Measurements from ENCODE around the gene TBL1XR1.
A peak's percentile ranks its signal among the peaks of the same experiment; 100 is the strongest.

The TBL1XR1 gene

DNA sequence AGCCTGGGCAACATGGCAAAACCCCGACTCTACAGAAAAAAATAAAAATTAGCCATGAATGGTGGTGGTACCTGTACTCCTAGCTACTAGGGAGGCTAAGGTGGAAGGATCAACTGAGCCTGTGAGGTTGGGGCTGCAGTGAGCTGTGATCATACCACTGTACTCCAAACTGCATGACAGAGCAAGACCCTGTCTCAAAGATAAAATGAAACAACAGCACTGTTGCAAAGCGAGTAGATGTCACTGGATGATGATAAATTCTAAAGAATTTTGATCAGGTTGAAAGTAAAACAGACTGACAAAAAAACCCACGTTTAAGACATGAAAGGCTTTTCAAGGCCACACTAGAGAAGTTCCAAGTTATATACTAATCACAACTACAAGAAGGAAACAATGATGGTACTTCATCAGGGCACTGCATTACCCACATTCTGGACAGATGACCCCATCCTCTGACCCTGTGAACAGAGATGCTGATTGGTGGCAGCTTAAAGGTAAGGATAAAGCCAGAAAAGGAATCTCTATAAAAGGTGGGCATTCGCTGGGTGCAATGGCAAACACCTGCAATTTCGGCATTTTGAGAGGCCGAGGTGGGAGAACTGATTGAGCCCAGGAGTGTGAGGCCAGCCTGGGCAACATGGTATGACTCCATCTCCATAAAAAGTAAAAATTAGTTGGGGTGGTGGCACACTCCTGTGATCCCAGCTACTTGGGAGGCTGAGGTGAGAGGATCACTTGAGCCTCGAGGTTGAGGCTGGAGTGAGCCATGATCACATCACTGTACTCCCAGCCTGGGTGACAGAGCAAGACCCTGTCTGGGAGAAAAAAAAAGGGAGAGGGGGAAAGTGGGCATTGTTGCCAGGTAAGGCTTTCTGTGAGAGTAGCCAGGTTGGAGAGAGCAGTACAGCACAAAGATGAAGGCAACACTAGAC lies 59.2 kb downstream of the TBL1XR1 start:
- H3F3A ChIP-seq (ENCODE audit: insufficient read depth), result peaks cover 59% of the 10 kb centered on the region
- no peaks in the 10 kb centered on the region for H3K9me3 ChIP-seq (ENCODE audit: insufficient read depth, low read length)
- peak overlapping the region; percentile 94; the same call in 1 of the 2 replicates for H3K27ac ChIP-seq (ENCODE audit: low read depth, low read length)
- peaks cover 16% of the 10 kb centered on the region for H4K20me1 ChIP-seq (ENCODE audit: low read depth, low read length)
- no peaks in the 10 kb centered on the region for H3K27me3 ChIP-seq (ENCODE audit: low read length)
- H2AFZ ChIP-seq (ENCODE audit: low read depth, low read length, severe bottlenecking), result no peak overlapping the region
- H3K4me2 ChIP-seq (ENCODE audit: low read depth, low read length, poor library complexity, severe bottlenecking), result peak overlapping the region; percentile 98
- no peak for TF ChIP-seq EZH2phosphoT487 (conservative IDR thresholded peaks at IDR 0.05; ENCODE audit: low read length)
- TF ChIP-seq, protein P1, sequence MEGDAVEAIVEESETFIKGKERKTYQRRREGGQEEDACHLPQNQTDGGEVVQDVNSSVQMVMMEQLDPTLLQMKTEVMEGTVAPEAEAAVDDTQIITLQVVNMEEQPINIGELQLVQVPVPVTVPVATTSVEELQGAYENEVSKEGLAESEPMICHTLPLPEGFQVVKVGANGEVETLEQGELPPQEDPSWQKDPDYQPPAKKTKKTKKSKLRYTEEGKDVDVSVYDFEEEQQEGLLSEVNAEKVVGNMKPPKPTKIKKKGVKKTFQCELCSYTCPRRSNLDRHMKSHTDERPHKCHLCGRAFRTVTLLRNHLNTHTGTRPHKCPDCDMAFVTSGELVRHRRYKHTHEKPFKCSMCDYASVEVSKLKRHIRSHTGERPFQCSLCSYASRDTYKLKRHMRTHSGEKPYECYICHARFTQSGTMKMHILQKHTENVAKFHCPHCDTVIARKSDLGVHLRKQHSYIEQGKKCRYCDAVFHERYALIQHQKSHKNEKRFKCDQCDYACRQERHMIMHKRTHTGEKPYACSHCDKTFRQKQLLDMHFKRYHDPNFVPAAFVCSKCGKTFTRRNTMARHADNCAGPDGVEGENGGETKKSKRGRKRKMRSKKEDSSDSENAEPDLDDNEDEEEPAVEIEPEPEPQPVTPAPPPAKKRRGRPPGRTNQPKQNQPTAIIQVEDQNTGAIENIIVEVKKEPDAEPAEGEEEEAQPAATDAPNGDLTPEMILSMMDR (IDR thresholded peaks at IDR 0.05; ENCODE audit: insufficient read depth, low read length, poor library complexity, severe bottlenecking), result no peak
- H3K9ac ChIP-seq (ENCODE audit: low read length), result no peak overlapping the region
- no peaks in the 10 kb centered on the region for H3K9me2 ChIP-seq (replicated peaks; ENCODE audit: insufficient read depth, low read length)
- H3K79me2 ChIP-seq (ENCODE audit: insufficient read depth, low read length), result peaks cover 98% of the 10 kb centered on the region
- no peak overlapping the region for H3K4me3 ChIP-seq (ENCODE audit: insufficient read depth, low read length, poor library complexity, severe bottlenecking)
- peaks cover 18% of the 10 kb centered on the region; the same call in 1 of the 2 replicates for H3K36me3 ChIP-seq (ENCODE audit: low read length)

DNA sequence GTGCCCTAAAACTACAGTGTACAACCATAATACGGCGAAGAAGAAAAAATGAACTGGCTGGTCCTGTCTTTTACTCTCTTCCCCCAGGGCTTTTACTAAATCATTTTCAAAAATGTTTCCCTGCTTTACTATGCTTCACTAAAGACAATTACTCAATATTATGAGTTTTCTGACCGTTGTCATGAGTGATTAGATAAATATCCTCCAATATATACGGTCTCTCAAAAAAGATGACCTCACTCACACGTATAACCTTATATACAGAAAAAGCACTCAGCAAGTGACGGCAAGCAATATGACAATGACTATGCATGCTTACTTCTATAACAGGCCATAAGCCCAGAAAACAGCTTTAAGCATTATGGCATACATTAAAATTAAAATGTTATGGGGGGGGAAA lies 60.5 kb downstream of the TBL1XR1 start:
- H3K9me3 ChIP-seq (ENCODE audit: insufficient read depth, low read length), result no peaks in the 10 kb centered on the region
- no peaks in the 10 kb centered on the region for H3K27me3 ChIP-seq (ENCODE audit: low read length)
- no peak overlapping the region for H3K4me3 ChIP-seq (ENCODE audit: insufficient read depth, low read length, poor library complexity, severe bottlenecking)
- H3K27ac ChIP-seq (ENCODE audit: low read depth, low read length), result no peak overlapping the region
- no peak for TF ChIP-seq EZH2phosphoT487 (conservative IDR thresholded peaks at IDR 0.05; ENCODE audit: low read length)
- TF ChIP-seq, protein P1 (IDR thresholded peaks at IDR 0.05; ENCODE audit: insufficient read depth, low read length, poor library complexity, severe bottlenecking), result no peak
- peaks cover 15% of the 10 kb centered on the region for H4K20me1 ChIP-seq (ENCODE audit: low read depth, low read length)
- H2AFZ ChIP-seq (ENCODE audit: low read depth, low read length, severe bottlenecking), result no peak overlapping the region
- H3K9ac ChIP-seq (ENCODE audit: low read length), result no peak overlapping the region
- peaks cover 50% of the 10 kb centered on the region for H3F3A ChIP-seq (ENCODE audit: insufficient read depth)
- no peaks in the 10 kb centered on the region for H3K9me2 ChIP-seq (replicated peaks; ENCODE audit: insufficient read depth, low read length)
- H3K36me3 ChIP-seq (ENCODE audit: low read length), result peaks cover 24% of the 10 kb centered on the region
- no peak overlapping the region for H3K4me2 ChIP-seq (ENCODE audit: low read depth, low read length, poor library complexity, severe bottlenecking)
- peaks cover 98% of the 10 kb centered on the region for H3K79me2 ChIP-seq (ENCODE audit: insufficient read depth, low read length)

DNA sequence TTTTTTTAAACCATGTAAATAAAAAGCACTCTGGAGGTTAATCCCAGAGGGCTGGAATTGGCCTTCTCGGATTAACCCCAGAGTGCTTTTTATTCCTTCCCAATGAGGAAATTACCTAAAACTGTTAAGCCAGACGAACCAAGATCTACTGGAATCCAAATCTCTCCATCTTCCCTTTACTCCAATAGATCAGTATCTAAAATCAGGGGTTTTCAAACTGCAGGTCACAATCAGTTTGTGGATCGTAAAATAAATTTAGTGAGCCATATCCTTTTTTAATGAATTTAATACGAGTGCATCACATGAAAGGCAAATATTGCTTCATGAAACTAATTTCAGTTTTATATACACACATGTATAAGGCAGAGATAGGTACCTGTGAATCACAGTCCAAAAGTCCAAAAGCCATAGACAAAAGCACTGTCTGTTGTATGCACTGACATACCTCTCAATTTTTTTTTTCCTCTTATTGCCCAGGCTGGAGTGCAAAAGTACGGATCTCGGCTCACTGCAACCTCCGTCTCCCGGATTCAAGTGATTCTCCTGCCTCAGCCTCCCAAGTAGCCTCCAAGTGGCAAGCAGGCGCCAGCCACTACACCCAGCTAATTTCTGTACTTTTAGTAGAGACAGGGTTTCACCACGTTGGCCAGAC lies 61.3 kb downstream of the TBL1XR1 start:
- Histone ChIP-seq H3K27me3 (ENCODE audit: low read length) (no peaks in the 10 kb centered on the region), H3K9me3 (ENCODE audit: insufficient read depth, low read length) (no peaks in the 10 kb centered on the region), H3K9ac (ENCODE audit: low read length) (no peak overlapping the region), H3K27ac (ENCODE audit: low read depth, low read length) (no peak overlapping the region), H2AFZ (ENCODE audit: low read depth, low read length, severe bottlenecking) (no peak overlapping the region), H3K4me2 (ENCODE audit: low read depth, low read length, poor library complexity, severe bottlenecking) (no peak overlapping the region), H3F3A (ENCODE audit: insufficient read depth) (peaks cover 47% of the 10 kb centered on the region), H3K9me2 (replicated peaks; ENCODE audit: insufficient read depth, low read length) (no peaks in the 10 kb centered on the region), H3K79me2 (ENCODE audit: insufficient read depth, low read length) (peaks cover 98% of the 10 kb centered on the region), H3K36me3 (ENCODE audit: low read length) (peaks cover 24% of the 10 kb centered on the region), H4K20me1 (ENCODE audit: low read depth, low read length) (peaks cover 15% of the 10 kb centered on the region), H3K4me3 (ENCODE audit: insufficient read depth, low read length, poor library complexity, severe bottlenecking) (no peak overlapping the region)
- TF ChIP-seq, protein P1 (IDR thresholded peaks at IDR 0.05; ENCODE audit: insufficient read depth, low read length, poor library complexity, severe bottlenecking), result no peak
- TF ChIP-seq EZH2phosphoT487 (conservative IDR thresholded peaks at IDR 0.05; ENCODE audit: low read length), result no peak
